Esophagus squamous epithelium (tissue), 5 donors: ENCODE data around the gene ZCCHC17. TPM values are rescaled to one million over a fixed set of nuclear protein-coding genes. Genes with fewer than 3 reads are reported as not detected.
A peak's percentile ranks its signal among the peaks of the same experiment; 100 is the strongest.

Source experiments
- DNase-seq: peaks from one replicate; lab custom pipeline; 2025; lab: John Stamatoyannopoulos, UW
- H3K27ac ChIP-seq, 4 donors: fragments of 200-600 bp; sonication (generic); one replicate each; pipeline ENCODE4 v1.5.1; 2016 to 2019; ENCODE audit warnings: mild to moderate bottlenecking in 1 of 4
- H3K27me3 ChIP-seq, 4 donors: fragments of 200-600 bp; sonication (generic); 1 replicate in 3 of 4; 2 replicates in 1 of 4; pipeline versions ENCODE4 v1.5.1 to v1.6.0; 2017 to 2021; ENCODE audit warnings: antibody characterized with exemption in 1 of 4
- H3K36me3 ChIP-seq, 3 donors: fragments of 200-600 bp; sonication (generic); one replicate each; pipeline ENCODE4 v1.5.1; 2016 to 2019
- H3K4me1 ChIP-seq, 3 donors: fragments of 200-600 bp; sonication (generic); one replicate each; pipeline ENCODE4 v1.5.1; 2017 to 2019
- H3K4me3 ChIP-seq, 4 donors: fragments of 200-600 bp; sonication (generic); 1 replicate in 3 of 4; 2 replicates in 1 of 4; pipeline ENCODE4 v1.5.1; 2016 to 2019; ENCODE audit warnings: mild to moderate bottlenecking in 2 of 4, moderate library complexity in 1 of 4
- H3K9me3 ChIP-seq, 3 donors: fragments of 200-600 bp; sonication (generic); one replicate each; pipeline ENCODE4 v1.5.1; 2016 to 2019
- POLR2A ChIP-seq, 4 donors: fragments of 450-650 bp; IDR thresholded peaks; one replicate each; pipeline ENCODE4 v1.6.1; 2017; ENCODE audit warnings: antibody characterized with exemption in 4 of 4, mild to moderate bottlenecking in 4 of 4, moderate library complexity in 3 of 4
- WGBS, 2 donors: methylation state at CpG; one replicate each; pipeline ENCODE4 v1.1.5; 2018; 5-methylcytosine and 5-hydroxymethylcytosine counted together
- intact Hi-C: fragments of 100-400 bp; cut with DNase I; formaldehyde crosslinking; loops from one replicate; pipeline ENCODE4 v1.15.0; 2022
- total RNA-seq, 4 donors: library from RNA; depleted of rRNA; stranded (reverse); fragments of >200 nt; gene quantifications; one replicate each; pipeline ENCODE4 v1.1.0, GENCODE V29; 2016
- TF ChIP-seq, protein P1 (sequence below), 6 experiments: fragments of 450-650 bp in 4 of 6; fragments of 200-600 bp in 2 of 6; sonication (generic) in 2 of 6; IDR thresholded peaks; one replicate each; pipeline ENCODE4 v1.5.1; 2016 to 2019; ENCODE audit warnings: antibody characterized with exemption in 6 of 6, mild to moderate bottlenecking in 4 of 6, moderate library complexity in 4 of 6
- donor health status: DM: yes; HTN: yes; CAD: no.

The ZCCHC17 gene
- total RNA-seq, 4 donors from 2014 or later: 11.5 to 22.5 (median 18.6) TPM

DNA sequence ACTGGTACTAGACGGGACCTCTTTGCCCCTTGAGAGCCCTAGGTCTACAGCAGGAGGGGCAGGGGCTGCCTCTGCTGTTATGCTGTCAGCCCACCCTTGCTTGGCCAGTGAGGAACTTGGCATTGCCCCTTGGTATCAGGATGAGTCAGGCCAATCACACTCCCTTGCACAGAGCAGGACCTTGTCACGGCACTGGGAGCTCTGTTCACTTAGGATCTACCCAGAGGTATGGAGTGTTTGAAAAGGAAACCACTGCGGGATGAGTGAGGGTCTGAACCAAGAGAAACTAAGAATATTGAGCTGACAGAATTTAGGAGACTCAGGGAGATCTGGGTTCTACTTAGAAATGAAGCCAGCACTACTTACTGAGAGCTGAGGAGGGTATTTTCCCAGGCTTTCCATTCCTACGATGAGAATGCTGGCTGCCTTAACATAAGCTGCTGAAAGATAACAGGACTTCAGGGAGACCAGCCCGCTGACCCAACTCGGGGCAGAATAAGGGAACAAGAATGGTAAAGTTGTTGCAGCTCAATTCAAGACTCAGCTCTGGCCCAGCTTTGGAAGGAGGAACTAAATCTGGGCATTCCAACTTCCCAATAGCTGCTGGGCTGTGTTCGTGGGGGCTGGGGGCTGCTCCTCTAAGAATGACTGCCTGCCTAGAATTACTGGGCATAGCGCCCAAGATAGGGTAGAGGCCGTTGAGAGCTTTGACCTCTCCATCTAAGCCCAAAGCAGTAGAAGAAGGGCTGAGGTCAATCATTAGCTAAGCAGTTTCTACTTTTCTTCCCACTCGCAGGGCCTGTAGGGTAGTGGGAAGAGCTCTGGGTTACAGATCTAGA is 74.5 kb downstream of the ZCCHC17 start:
- H3K9me3 ChIP-seq: no peaks in the 10 kb centered on the region
- intact Hi-C loops: no loop called here
- H3K27me3 ChIP-seq: peaks cover 0 to 5% (median 0%) of the 10 kb centered on the region in 4 donors
- H3K4me1 ChIP-seq: peaks cover 15 to 32% (median 15%) of the 10 kb centered on the region in 3 donors
- H3K27ac ChIP-seq: peak overlapping the region in 2 of 4 donors; percentile 5 to 18
- no peak overlapping the region for H3K4me3 ChIP-seq
- TF ChIP-seq, protein P1, sequence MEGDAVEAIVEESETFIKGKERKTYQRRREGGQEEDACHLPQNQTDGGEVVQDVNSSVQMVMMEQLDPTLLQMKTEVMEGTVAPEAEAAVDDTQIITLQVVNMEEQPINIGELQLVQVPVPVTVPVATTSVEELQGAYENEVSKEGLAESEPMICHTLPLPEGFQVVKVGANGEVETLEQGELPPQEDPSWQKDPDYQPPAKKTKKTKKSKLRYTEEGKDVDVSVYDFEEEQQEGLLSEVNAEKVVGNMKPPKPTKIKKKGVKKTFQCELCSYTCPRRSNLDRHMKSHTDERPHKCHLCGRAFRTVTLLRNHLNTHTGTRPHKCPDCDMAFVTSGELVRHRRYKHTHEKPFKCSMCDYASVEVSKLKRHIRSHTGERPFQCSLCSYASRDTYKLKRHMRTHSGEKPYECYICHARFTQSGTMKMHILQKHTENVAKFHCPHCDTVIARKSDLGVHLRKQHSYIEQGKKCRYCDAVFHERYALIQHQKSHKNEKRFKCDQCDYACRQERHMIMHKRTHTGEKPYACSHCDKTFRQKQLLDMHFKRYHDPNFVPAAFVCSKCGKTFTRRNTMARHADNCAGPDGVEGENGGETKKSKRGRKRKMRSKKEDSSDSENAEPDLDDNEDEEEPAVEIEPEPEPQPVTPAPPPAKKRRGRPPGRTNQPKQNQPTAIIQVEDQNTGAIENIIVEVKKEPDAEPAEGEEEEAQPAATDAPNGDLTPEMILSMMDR (IDR thresholded peaks at IDR 0.05): no peak
- TF ChIP-seq POLR2A (IDR thresholded peaks at IDR 0.05): no peak
- DNase-seq: no peak
- H3K36me3 ChIP-seq: peaks cover 0 to 14% (median 0%) of the 10 kb centered on the region in 3 donors
- 68 to 70% methylated on average over 8 to 10 of the region's 10 CpGs for WGBS, 2 donors

DNA sequence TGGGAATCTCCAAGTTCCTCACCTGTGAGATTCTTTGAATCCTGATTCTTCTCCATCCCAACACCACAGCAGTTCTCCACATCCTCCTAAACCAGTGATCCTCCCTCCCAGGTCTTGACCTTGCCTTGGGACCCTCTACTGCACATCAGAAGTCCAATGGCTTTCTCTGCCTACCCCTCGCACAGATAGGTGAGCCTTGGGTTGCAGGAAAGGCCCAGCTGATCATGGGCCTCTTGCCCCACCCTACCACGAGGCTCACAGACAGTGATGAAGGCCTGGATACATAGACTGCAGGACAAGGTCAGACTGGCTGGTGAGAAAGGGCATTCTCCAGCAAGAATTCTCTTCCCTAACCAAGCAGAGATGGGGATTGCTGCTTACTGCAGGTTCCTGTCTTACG is 75.2 kb downstream of the ZCCHC17 start:
- Histone ChIP-seq H3K27ac (peak overlapping the region in 1 of 4 donors; percentile 18), H3K4me3 (no peak overlapping the region), H3K27me3 (peaks cover 0 to 5% (median 0%) of the 10 kb centered on the region in 4 donors), H3K9me3 (no peaks in the 10 kb centered on the region), H3K4me1 (peaks cover 15 to 32% (median 15%) of the 10 kb centered on the region in 3 donors), H3K36me3 (peaks cover 0 to 7% (median 0%) of the 10 kb centered on the region in 3 donors)
- WGBS, 2 donors: 81 to 90% methylated on average over 2 of the region's 3 CpGs
- TF ChIP-seq, protein P1 (IDR thresholded peaks at IDR 0.05): no peak
- no peak for TF ChIP-seq POLR2A (IDR thresholded peaks at IDR 0.05)
- intact Hi-C loops: no loop called here
- no peak for DNase-seq

DNA sequence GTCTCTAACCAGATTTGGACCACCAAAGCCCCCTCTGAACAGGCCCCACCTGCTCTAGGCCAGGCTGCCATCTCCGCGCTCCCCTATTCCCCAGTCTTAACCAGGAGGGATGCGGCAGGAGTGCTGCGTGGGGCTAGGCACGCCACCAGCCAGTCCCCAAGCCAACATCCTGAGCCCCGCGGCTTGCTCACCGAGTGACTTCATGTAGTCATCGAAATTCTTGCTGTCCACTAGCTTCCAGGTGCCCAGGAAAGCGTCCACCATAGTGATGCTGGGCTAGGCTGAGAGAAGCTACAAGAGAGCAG is 75.9 kb downstream of the ZCCHC17 start:
- Histone ChIP-seq H3K36me3 (peaks cover 0 to under 1% (median 0%) of the 10 kb centered on the region in 3 donors), H3K9me3 (no peaks in the 10 kb centered on the region), H3K4me1 (peaks cover 15 to 32% (median 15%) of the 10 kb centered on the region in 3 donors), H3K4me3 (peak overlapping the region; percentile 11 to 58 (median 42)), H3K27me3 (peaks cover 0 to 5% (median 0%) of the 10 kb centered on the region in 4 donors), H3K27ac (peak overlapping the region; percentile 29 to 82 (median 74))
- TF ChIP-seq POLR2A (IDR thresholded peaks at IDR 0.05): no peak
- TF ChIP-seq, protein P1 (IDR thresholded peaks at IDR 0.05): no peak
- intact Hi-C loops: no loop called here
- no peak for DNase-seq
- WGBS, 2 donors: 50 to 100% methylated on average over 2 to 4 of the region's 10 CpGs

DNA sequence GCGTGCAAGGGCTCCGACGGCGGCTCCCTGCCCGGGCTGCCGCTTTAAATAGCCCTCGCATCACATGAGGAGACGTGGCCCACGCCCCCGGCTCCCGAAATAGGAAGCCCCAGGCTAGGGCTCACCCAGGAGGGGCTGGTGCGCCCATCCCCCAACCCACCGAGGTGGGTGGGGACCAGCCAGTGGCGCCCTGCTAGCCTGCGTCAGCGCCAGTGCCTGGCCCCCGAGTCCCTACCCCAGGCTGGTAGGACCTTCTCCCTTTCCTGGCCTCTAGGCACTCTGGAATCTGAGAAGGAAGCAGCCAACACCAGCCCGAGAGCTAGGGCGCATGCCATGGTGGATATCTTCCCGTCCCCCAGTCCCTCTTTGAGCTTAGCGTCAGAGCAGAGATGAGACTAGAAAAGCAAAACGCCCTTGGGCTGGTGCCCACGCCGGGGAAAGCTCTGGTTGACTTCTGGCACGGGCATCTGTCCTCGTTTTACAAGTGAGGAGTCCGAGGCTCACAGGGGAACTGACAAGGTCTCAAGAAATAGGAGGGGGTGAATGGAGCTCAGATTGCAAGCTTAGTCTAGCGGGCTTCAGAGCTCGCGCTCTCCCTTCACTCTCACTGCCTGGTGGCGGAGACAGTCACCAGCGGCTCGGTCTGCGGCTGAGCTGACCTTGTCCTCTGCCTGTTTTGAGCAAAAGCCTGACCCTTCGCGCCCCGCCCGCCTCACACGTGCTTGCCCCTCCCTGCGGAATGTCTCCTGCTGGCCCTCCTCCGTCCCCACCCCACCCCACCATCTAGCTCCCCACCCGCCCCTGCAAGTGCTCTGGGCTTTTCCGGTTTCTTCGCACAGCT is 76.4 kb downstream of the ZCCHC17 start, which contains the start of gene FABP3:
FABP3 (minus strand) TSS at position 21 of the 841 bp plus-strand sequence. CDS start 62 bp downstream, outside the sequence.
- no peak for DNase-seq
- Histone ChIP-seq H3K36me3 (no peaks in the 10 kb centered on the region), H3K4me3 (peak within 1 kb of the TSS; percentile 11 to 58 (median 42)), H3K27ac (peak within 1 kb of the TSS; percentile 29 to 82 (median 74)), H3K4me1 (peaks cover 15 to 32% (median 15%) of the 10 kb centered on the region in 3 donors), H3K27me3 (peaks cover 0 to 5% (median 0%) of the 10 kb centered on the region in 4 donors), H3K9me3 (no peaks in the 10 kb centered on the region)
- TF ChIP-seq POLR2A (IDR thresholded peaks at IDR 0.05): peak in 2 of 4 donors; percentile 23 to 27
- TF ChIP-seq, protein P1 (IDR thresholded peaks at IDR 0.05): no peak
- intact Hi-C loops: no loop called here
- 2 to 4% methylated on average over 16 to 21 of the region's 44 CpGs for WGBS, 2 donors
